CD4-positive, alpha-beta memory T cell (primary cell): ENCODE measurements around the gene CDKN1B. TPM values are rescaled to one million over a fixed set of nuclear protein-coding genes. Genes with fewer than 3 reads are reported as not detected.

Source experiments
- CTCF ChIA-PET: fragments of 350-600 bp; sonication (Branson Sonifier 250); formaldehyde crosslinking; loops from one replicate; lab custom pipeline; 2021; ENCODE audit warnings: inconsistent platforms; ENCODE audit not compliant: partially characterized antibody; lab: Charles Lee
- POLR2A ChIA-PET: fragments of 350-600 bp; sonication (Branson Sonifier 250); formaldehyde crosslinking; loops from one replicate; lab custom pipeline; 2021; ENCODE audit not compliant: partially characterized antibody; lab: Charles Lee
- DNase-seq, 5 donors: peaks; one replicate each; pipeline versions ENCODE4 v3.0.0 to v3.0.0-alpha.2; 2020 to 2022; ENCODE audit warnings: mixed read lengths in 1 of 5
- H3K27ac ChIP-seq: one replicate; pipeline ENCODE4 v1.7.0; 2013; ENCODE audit warnings: low read depth, low read length
- H3K27me3 ChIP-seq: 2 replicates; pipeline ENCODE4 v1.7.0; 2013; ENCODE audit warnings: mild to moderate bottlenecking, low read length, moderate library complexity; ENCODE audit not compliant: insufficient read depth
- H3K36me3 ChIP-seq: 2 replicates; pipeline ENCODE4 v1.7.0; 2013; ENCODE audit warnings: mild to moderate bottlenecking, low read length, moderate library complexity; ENCODE audit not compliant: insufficient read depth
- H3K4me1 ChIP-seq: 2 replicates; pipeline ENCODE4 v1.7.0; 2013; ENCODE audit warnings: mild to moderate bottlenecking, low read length, moderate library complexity; ENCODE audit not compliant: insufficient read depth
- H3K4me3 ChIP-seq, 2 donors: one replicate each; pipeline ENCODE4 v1.7.0; 2013; ENCODE audit warnings: low read length in 2 of 2, mild to moderate bottlenecking in 1 of 2
- H3K9me3 ChIP-seq, 2 donors: one replicate each; pipeline ENCODE4 v1.7.0; 2013; ENCODE audit warnings: low read length in 2 of 2, control low read depth in 1 of 2; ENCODE audit not compliant: control insufficient read depth in 1 of 2
- H3K27ac Mint-ChIP-seq, 7 donors: one replicate each; pipeline ENCODE4 v1.8.0; 2020 to 2021; ENCODE audit warnings: mixed read lengths in 7 of 7, mild to moderate bottlenecking in 6 of 7, inconsistent platforms in 3 of 7, moderate library complexity in 3 of 7
- H3K27me3 Mint-ChIP-seq, 2 donors: one replicate each; pipeline ENCODE4 v1.8.0; 2020 to 2021; ENCODE audit warnings: mixed read lengths in 2 of 2
- H3K36me3 Mint-ChIP-seq, 2 donors: one replicate each; pipeline ENCODE4 v1.8.0; 2020 to 2021; ENCODE audit warnings: mixed read lengths in 2 of 2, inconsistent platforms in 1 of 2, mild to moderate bottlenecking in 1 of 2
- H3K4me1 Mint-ChIP-seq, 4 donors: one replicate each; pipeline ENCODE4 v1.8.0; 2020 to 2021; ENCODE audit warnings: mixed read lengths in 4 of 4, mild to moderate bottlenecking in 1 of 4
- H3K4me3 Mint-ChIP-seq, 8 donors: one replicate each; pipeline ENCODE4 v1.8.0; 2020 to 2021; ENCODE audit warnings: mixed read lengths in 8 of 8, mild to moderate bottlenecking in 7 of 8, moderate library complexity in 6 of 8, inconsistent platforms in 3 of 8
- H3K9me3 Mint-ChIP-seq, 8 donors: one replicate each; pipeline ENCODE4 v1.8.0; 2020 to 2021; ENCODE audit warnings: mixed read lengths in 8 of 8, mild to moderate bottlenecking in 5 of 8, inconsistent platforms in 3 of 8, moderate library complexity in 1 of 8
- intact Hi-C: fragments of 100-400 bp; cut with micrococcal nuclease; formaldehyde crosslinking; loops from one replicate; pipeline ENCODE4 v1.15.1; 2023
- polyA plus RNA-seq, 2 donors: library from polyadenylated mRNA; unstranded; fragments of 300-500 nt; fragmentation: Illumina TruSeq; gene quantifications; one replicate each; pipeline ENCODE4 v1.2.3, GENCODE V29; 2021
- total RNA-seq, 2 experiments: library from RNA; stranded (reverse); gene quantifications; one replicate each; pipeline ENCODE4 v1.2.3, GENCODE V29; 2021

CDKN1B gene
- total RNA-seq (100 to 1,000 TPM; 232 to 238 TPM), polyA plus RNA-seq (10 to 100 TPM; 12.5 to 14.5 TPM)

GRCh38 chr12:12716793-12717585, at the start of gene CDKN1B:
CDKN1B (plus strand) TSS chr12:12717368; CDS start chr12:12717840, 472 bp downstream.
- Mint-ChIP-seq H3K9me3 (peaks cover 0 to 5% (median 0%) of the 10 kb centered on the region in 8 donors), H3K36me3 (peaks cover 44 to 58% of the 10 kb centered on the region in 2 donors), H3K27me3 (no peaks in the 10 kb centered on the region), H3K4me3 (peak within 1 kb of the TSS; percentile 96 to 100 (median 98)), H3K4me1 (peaks cover 38 to 63% (median 47%) of the 10 kb centered on the region in 4 donors), H3K27ac (peak within 1 kb of the TSS; percentile 96 to 99 (median 98))
- peak within 1 kb of the TSS; percentile 94 to 99 for H3K4me3 ChIP-seq
- H3K27me3 ChIP-seq, result no peaks in the 10 kb centered on the region
- intact Hi-C loops, result loop anchor here (1.0 to 2.0 kb wide), 2 partner anchors 8 to 360 kb away; partner anchors contain the start of gene BORCS5
- H3K9me3 ChIP-seq, result no peaks in the 10 kb centered on the region
- peaks cover 35% of the 10 kb centered on the region for H3K36me3 ChIP-seq
- peak; percentile 87 to 90 (median 89) for DNase-seq
- POLR2A ChIA-PET, result interaction anchor here (0.6 to 33.8 kb wide), 35 partner anchors 2 to 367 kb away, joined by 3 to 1446 read pairs (median 5); partner anchors contain the start of genes BORCS5, CDKN1B, CREBL2 and DDX47
- CTCF ChIA-PET, result interaction anchor here (0.7 to 5.3 kb wide), 12 partner anchors 9 to 360 kb away, joined by 3 to 87 read pairs (median 5); partner anchors contain the start of gene BORCS5
- peak within 1 kb of the TSS; percentile 95 for H3K27ac ChIP-seq
- H3K4me1 ChIP-seq, result peaks cover 51% of the 10 kb centered on the region

- Histone ChIP-seq H3K27me3 (no peaks in the 10 kb centered on the region), H3K4me3 (no peak overlapping the region), H3K4me1 (no peaks in the 10 kb centered on the region), H3K36me3 (no peaks in the 10 kb centered on the region), H3K9me3 (no peaks in the 10 kb centered on the region), H3K27ac (no peak overlapping the region)
- peaks cover 0 to 3% (median 0%) of the 10 kb centered on the region in 4 donors for H3K4me1 Mint-ChIP-seq
- H3K27ac Mint-ChIP-seq, result no peak overlapping the region
- H3K27me3 Mint-ChIP-seq, result no peaks in the 10 kb centered on the region
- ChIA-PET POLR2A (interaction anchor here (0.7 kb wide), 1 partner anchor 46 kb away, joined by 4 read pairs; no protein-coding TSS in a partner anchor), CTCF (interaction anchor here (0.8 to 3.0 kb wide), 2 partner anchors 12 to 22 kb away, joined by 3 to 10 read pairs; no protein-coding TSS in a partner anchor)
- H3K36me3 Mint-ChIP-seq, result no peaks in the 10 kb centered on the region
- no peaks in the 10 kb centered on the region for H3K9me3 Mint-ChIP-seq
- no peak for DNase-seq
- no peak overlapping the region for H3K4me3 Mint-ChIP-seq
- intact Hi-C loops, result no loop called here
Observed at GRCh38 chr12:12668005-12668404, 49.2 kb upstream of the CDKN1B start.

DNA sequence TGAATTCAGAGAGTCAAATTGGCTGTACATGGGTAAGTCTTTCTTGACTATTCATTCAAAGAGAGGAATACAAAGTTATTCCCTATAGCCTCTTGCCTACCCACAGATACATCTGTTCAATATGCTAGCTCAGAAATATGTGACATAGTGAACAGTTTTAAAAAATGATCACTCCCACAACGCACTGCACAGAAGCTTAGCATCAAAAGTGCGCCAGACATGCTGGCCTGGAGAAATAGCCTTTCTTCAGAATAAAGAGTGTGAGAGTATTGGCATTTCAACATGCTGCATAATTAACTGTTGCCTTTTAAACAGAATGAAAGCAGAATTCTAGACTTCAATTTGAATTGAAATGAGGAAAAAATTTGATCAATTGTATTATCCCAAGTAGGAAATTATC, 48.1 kb upstream of the CDKN1B start:
- DNase-seq, result no peak
- Mint-ChIP-seq H3K27me3 (no peaks in the 10 kb centered on the region), H3K36me3 (no peaks in the 10 kb centered on the region), H3K27ac (no peak overlapping the region), H3K4me3 (no peak overlapping the region), H3K4me1 (peaks cover 0 to 3% (median 0%) of the 10 kb centered on the region in 4 donors), H3K9me3 (no peaks in the 10 kb centered on the region)
- no peaks in the 10 kb centered on the region for H3K27me3 ChIP-seq
- no peak overlapping the region for H3K27ac ChIP-seq
- intact Hi-C loops, result no loop called here
- H3K4me1 ChIP-seq, result no peaks in the 10 kb centered on the region
- H3K9me3 ChIP-seq, result no peaks in the 10 kb centered on the region
- ChIA-PET POLR2A (no interaction called here), CTCF (interaction anchor here (1.6 kb wide), 1 partner anchor 68 kb away, joined by 5 read pairs; no protein-coding TSS in a partner anchor)
- H3K36me3 ChIP-seq, result no peaks in the 10 kb centered on the region
- no peak overlapping the region for H3K4me3 ChIP-seq

DNA sequence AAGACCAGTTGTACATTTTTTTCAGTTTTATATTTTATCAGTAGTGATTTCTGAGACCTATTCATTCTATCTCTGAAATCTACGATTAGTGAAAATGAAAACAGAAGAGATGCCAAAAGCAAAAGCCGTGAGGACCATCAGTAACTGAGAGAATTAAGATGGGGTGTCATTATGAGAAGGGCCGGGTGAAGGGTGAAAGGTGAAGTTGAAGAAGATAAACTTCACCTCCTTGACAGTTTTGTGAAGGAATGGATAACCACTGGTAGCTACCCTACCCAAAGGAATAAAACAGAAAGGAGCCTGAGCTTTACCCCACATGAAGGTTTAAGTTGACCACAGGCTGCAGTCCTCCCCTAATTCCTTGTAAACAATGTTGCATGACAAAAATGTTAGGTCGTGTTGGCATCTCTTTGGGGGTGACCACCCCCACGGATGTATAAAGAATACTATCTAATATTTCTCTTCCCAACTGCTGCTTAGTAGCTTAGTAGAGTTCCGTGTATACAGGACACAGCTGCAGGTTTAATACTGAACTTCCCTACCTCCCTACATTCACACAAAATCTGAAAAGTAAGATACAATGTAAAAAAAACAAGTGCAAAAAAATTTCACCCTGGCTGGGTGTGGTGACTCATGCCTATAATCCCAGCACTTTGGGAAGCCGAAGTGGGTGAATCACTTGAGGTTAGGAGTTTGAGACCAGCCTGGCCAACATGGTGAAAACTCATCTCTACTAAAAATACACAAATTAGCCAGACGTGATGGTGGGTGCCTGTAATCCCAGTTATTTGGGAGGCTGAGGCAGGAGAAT, 45.1 kb upstream of the CDKN1B start:
- H3K9me3 Mint-ChIP-seq, result no peaks in the 10 kb centered on the region
- intact Hi-C loops, result no loop called here
- Histone ChIP-seq H3K4me3 (no peak overlapping the region), H3K36me3 (no peaks in the 10 kb centered on the region), H3K27ac (no peak overlapping the region), H3K9me3 (no peaks in the 10 kb centered on the region), H3K4me1 (no peaks in the 10 kb centered on the region), H3K27me3 (no peaks in the 10 kb centered on the region)
- H3K27ac Mint-ChIP-seq, result no peak overlapping the region
- H3K27me3 Mint-ChIP-seq, result no peaks in the 10 kb centered on the region
- ChIA-PET CTCF (interaction anchor here (0.8 to 2.5 kb wide), 5 partner anchors 9 to 65 kb away, joined by 3 to 8 read pairs (median 5); no protein-coding TSS in a partner anchor), POLR2A (interaction anchor here (1.0 to 1.5 kb wide), 2 partner anchors 65 to 315 kb away, joined by 3 to 4 read pairs; partner anchors contain the start of gene BORCS5)
- H3K4me1 Mint-ChIP-seq, result peaks cover 0 to 4% (median 3%) of the 10 kb centered on the region in 4 donors
- no peak for DNase-seq
- peak overlapping the region in 1 of 8 donors; percentile 14 for H3K4me3 Mint-ChIP-seq
- no peaks in the 10 kb centered on the region for H3K36me3 Mint-ChIP-seq

DNA sequence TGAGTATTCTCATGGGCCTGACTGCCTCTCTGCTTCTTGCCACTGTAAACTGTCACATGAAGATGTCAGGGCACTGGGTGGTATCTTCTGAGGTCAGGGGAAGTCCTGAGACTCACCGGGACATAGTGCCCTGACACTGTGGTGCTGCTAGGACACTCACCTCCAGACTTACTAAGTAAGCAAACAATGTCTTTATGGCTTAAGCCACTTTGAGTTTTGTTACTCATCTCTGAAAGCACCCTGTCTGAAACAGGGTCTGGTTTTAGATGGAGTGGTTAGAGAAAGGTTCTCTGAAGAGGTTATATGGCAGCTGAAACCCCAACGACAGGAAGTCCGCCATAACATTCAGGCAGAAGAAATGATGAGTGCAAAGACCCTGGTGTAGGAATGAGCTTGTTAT, 43.9 kb upstream of the CDKN1B start:
- no peak overlapping the region for H3K27ac ChIP-seq
- POLR2A ChIA-PET, result no interaction called here
- no peaks in the 10 kb centered on the region for H3K27me3 Mint-ChIP-seq
- CTCF ChIA-PET, result interaction anchor here (1.2 to 2.5 kb wide), 2 partner anchors 18 to 63 kb away, joined by 4 to 8 read pairs; no protein-coding TSS in a partner anchor
- no peaks in the 10 kb centered on the region for H3K9me3 Mint-ChIP-seq
- H3K9me3 ChIP-seq, result no peaks in the 10 kb centered on the region
- no peaks in the 10 kb centered on the region for H3K4me1 ChIP-seq
- DNase-seq, result no peak
- H3K36me3 Mint-ChIP-seq, result no peaks in the 10 kb centered on the region
- no peak overlapping the region for H3K4me3 Mint-ChIP-seq
- no peak overlapping the region for H3K27ac Mint-ChIP-seq
- intact Hi-C loops, result no loop called here
- H3K4me1 Mint-ChIP-seq, result peaks cover 0 to 4% (median 3%) of the 10 kb centered on the region in 4 donors
- H3K27me3 ChIP-seq, result no peaks in the 10 kb centered on the region
- H3K36me3 ChIP-seq, result no peaks in the 10 kb centered on the region
- H3K4me3 ChIP-seq, result no peak overlapping the region

DNA sequence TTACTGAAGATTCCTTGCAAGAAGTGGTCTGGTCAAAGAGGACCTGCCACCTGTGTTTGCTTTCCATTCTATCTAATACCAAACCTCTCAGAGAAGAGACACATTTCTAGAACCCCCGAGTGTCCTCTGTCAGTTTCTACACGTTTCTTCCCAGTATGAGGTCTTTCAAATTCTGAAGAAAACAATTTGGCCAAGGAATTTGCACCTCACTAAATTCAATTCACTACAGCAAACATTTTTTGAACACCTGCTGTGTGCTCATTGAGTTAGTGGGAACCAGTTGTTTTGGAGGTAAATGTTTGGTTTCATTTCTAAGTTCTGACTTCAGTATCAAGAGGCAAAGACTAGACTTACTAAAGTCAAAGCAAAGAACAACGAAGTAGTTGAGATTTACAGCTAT, 40.6 kb upstream of the CDKN1B start:
- H3K9me3 ChIP-seq, result no peaks in the 10 kb centered on the region
- DNase-seq, result no peak
- peaks cover 0 to 4% (median 1%) of the 10 kb centered on the region in 4 donors for H3K4me1 Mint-ChIP-seq
- H3K27me3 Mint-ChIP-seq, result no peaks in the 10 kb centered on the region
- no peak overlapping the region for H3K27ac Mint-ChIP-seq
- H3K27me3 ChIP-seq, result no peaks in the 10 kb centered on the region
- ChIA-PET POLR2A (no interaction called here), CTCF (no interaction called here)
- H3K4me3 ChIP-seq, result no peak overlapping the region
- no peaks in the 10 kb centered on the region for H3K36me3 ChIP-seq
- H3K27ac ChIP-seq, result no peak overlapping the region
- H3K9me3 Mint-ChIP-seq, result no peaks in the 10 kb centered on the region
- no peak overlapping the region for H3K4me3 Mint-ChIP-seq
- no peaks in the 10 kb centered on the region for H3K4me1 ChIP-seq
- no peaks in the 10 kb centered on the region for H3K36me3 Mint-ChIP-seq
- intact Hi-C loops, result no loop called here
